Measurements from ENCODE around the gene CNOT3.

Gene CNOT3

GRCh38 chr19:54153731-54154326, 16.3 kb downstream of the CNOT3 start:
- H3K4me1 ChIP-seq (ENCODE audit: insufficient read depth, low read length) = peaks cover 5% of the 10 kb centered on the region; the same call in 1 of the 2 replicates
- WGBS = 91% methylated on average over 10 of the region's 10 CpGs
- H3K36me3 ChIP-seq (ENCODE audit: insufficient read depth, low read length) = peaks cover 80% of the 10 kb centered on the region
- H3K4me3 ChIP-seq (ENCODE audit: low read length) = no peak overlapping the region
- no peaks in the 10 kb centered on the region for H3K27me3 ChIP-seq (ENCODE audit: insufficient read depth, low read length)
- H3K9me3 ChIP-seq (ENCODE audit: insufficient read depth, low read depth, low read length) = no peaks in the 10 kb centered on the region
- no peak overlapping the region for H3K9ac ChIP-seq (ENCODE audit: low read depth, low read length)
- no peak overlapping the region for H3K27ac ChIP-seq (ENCODE audit: low read depth, low read length)

DNA sequence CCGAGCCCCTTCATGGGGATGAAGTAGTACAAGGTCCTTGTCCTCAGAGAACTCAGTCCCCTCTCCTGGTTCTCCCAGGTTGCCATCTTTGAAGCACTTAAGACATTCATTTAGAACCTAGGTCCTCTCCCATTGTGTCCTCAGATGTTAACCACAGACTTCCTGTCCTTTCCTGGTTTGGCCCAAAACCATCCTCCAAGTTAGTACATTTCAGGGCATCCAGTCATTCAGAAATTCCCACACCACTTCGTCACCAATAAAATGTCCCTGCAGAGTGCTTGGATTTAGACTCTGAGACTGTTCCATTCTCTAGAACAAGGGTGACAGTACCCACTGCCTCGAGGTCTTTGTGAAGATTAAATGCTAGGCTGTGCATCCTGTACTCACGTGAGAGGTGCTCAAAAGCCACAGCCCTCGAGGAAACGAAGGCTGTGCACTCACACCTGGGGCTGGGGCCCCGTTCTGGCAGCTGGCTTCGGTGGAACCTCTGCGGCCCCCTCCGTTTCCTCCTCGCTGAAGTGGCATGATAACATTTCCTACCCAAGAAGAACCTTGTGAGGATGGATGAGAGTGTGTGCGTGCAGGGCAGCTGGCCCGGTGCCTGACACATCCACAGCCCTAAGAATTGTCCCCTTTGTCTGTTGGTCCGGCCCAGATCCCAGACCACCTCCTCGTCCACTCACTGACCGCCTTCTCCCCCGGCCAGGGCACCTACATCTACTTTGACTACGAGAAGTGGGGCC, 17.2 kb downstream of the CNOT3 start:
- Histone ChIP-seq H3K9me3 (ENCODE audit: insufficient read depth, low read depth, low read length) (no peaks in the 10 kb centered on the region), H3K27ac (ENCODE audit: low read depth, low read length) (no peak overlapping the region), H3K4me1 (ENCODE audit: insufficient read depth, low read length) (peaks cover 5% of the 10 kb centered on the region; the same call in 1 of the 2 replicates), H3K27me3 (ENCODE audit: insufficient read depth, low read length) (no peaks in the 10 kb centered on the region), H3K36me3 (ENCODE audit: insufficient read depth, low read length) (peaks cover 71% of the 10 kb centered on the region), H3K9ac (ENCODE audit: low read depth, low read length) (no peak overlapping the region), H3K4me3 (ENCODE audit: low read length) (no peak overlapping the region)
- WGBS = 95% methylated on average over 18 of the region's 18 CpGs

DNA sequence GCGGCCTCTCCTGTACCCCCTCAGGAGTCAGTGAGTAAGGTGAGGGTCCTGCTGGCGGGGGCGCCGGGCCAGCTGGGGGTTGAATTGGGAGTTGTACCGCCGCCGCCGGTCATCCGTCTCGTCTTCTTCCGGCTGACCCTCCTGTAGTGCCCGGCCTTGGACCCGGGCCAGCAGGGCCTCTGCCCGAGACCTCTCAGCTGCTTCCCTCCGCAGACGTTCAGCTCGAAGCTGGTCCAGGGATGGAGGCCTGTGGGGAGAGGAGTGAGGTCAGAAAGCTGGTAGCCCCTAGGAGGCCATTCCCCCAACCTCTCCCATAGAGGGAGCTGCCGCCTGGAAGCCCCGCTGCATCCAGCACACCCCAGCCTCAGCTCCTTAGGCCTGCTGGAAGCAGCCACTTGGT, 18.1 kb downstream of the CNOT3 start:
- Histone ChIP-seq H3K4me1 (ENCODE audit: insufficient read depth, low read length) (peaks cover 7% of the 10 kb centered on the region; the same call in 1 of the 2 replicates), H3K9me3 (ENCODE audit: insufficient read depth, low read depth, low read length) (no peaks in the 10 kb centered on the region), H3K27me3 (ENCODE audit: insufficient read depth, low read length) (no peaks in the 10 kb centered on the region), H3K9ac (ENCODE audit: low read depth, low read length) (no peak overlapping the region), H3K36me3 (ENCODE audit: insufficient read depth, low read length) (peaks cover 62% of the 10 kb centered on the region), H3K4me3 (ENCODE audit: low read length) (no peak overlapping the region), H3K27ac (ENCODE audit: low read depth, low read length) (no peak overlapping the region)
- WGBS = 95% methylated on average over 18 of the region's 19 CpGs

DNA sequence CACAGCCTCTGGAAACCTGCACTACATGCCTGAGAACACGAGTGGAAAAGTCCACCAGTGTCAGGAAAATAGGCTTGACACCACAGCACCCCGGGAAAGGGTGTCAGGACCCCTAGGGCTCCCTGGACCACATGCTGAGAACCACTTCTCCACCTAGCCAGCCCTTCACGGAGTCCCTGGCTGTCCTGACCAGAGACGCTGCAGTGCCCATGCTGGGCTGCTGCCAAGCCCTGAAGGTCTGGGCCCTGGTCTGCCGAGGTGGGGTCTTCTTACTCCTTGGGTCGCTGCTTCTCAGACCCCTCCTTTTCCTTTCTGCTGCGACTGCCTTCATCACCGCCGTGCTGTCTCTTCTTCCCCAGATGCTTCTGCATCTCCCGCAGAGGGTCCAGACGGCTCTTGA, 18.9 kb downstream of the CNOT3 start:
- Histone ChIP-seq H3K9me3 (ENCODE audit: insufficient read depth, low read depth, low read length) (no peaks in the 10 kb centered on the region), H3K27me3 (ENCODE audit: insufficient read depth, low read length) (no peaks in the 10 kb centered on the region), H3K4me1 (ENCODE audit: insufficient read depth, low read length) (peaks cover 11% of the 10 kb centered on the region; the same call in 1 of the 2 replicates), H3K27ac (ENCODE audit: low read depth, low read length) (no peak overlapping the region), H3K9ac (ENCODE audit: low read depth, low read length) (no peak overlapping the region), H3K36me3 (ENCODE audit: insufficient read depth, low read length) (peaks cover 55% of the 10 kb centered on the region), H3K4me3 (ENCODE audit: low read length) (no peak overlapping the region)
- WGBS = 94% methylated on average over 11 of the region's 11 CpGs

DNA sequence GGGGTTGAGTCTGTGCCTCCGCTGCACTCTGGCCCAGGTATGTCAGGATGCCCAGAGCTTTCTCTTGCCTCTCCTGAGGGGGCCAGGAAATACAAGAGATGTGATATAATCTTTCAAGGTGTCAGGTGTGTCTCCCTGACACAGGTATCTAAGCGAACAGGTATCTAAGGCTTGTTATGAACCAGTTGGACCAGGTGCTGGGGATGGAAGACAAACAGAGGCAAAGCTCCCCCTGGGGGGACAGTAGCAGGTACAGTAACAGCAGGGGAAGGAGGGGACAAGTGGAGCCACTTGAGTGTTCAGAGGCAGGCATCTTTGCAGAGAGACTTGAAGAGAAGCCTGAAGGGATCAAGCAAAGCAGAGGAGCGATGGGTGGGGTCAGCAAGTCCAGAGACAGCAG, 19.4 kb downstream of the CNOT3 start:
- WGBS = 94% methylated on average over 3 of the region's 3 CpGs
- Histone ChIP-seq H3K36me3 (ENCODE audit: insufficient read depth, low read length) (peaks cover 50% of the 10 kb centered on the region), H3K4me3 (ENCODE audit: low read length) (no peak overlapping the region), H3K9me3 (ENCODE audit: insufficient read depth, low read depth, low read length) (no peaks in the 10 kb centered on the region), H3K27ac (ENCODE audit: low read depth, low read length) (no peak overlapping the region), H3K9ac (ENCODE audit: low read depth, low read length) (no peak overlapping the region), H3K4me1 (ENCODE audit: insufficient read depth, low read length) (peaks cover 11% of the 10 kb centered on the region; the same call in 1 of the 2 replicates), H3K27me3 (ENCODE audit: insufficient read depth, low read length) (no peaks in the 10 kb centered on the region)

- Histone ChIP-seq H3K27me3 (ENCODE audit: insufficient read depth, low read length) (no peaks in the 10 kb centered on the region), H3K27ac (ENCODE audit: low read depth, low read length) (peak overlapping the region; percentile 92; the same call in 1 of the 2 replicates), H3K4me1 (ENCODE audit: insufficient read depth, low read length) (peaks cover 11% of the 10 kb centered on the region; the same call in 1 of the 2 replicates), H3K9ac (ENCODE audit: low read depth, low read length) (peak overlapping the region; percentile 84), H3K36me3 (ENCODE audit: insufficient read depth, low read length) (peaks cover 31% of the 10 kb centered on the region), H3K4me3 (ENCODE audit: low read length) (peak overlapping the region; percentile 78), H3K9me3 (ENCODE audit: insufficient read depth, low read depth, low read length) (no peaks in the 10 kb centered on the region)
- 27% methylated on average over 19 of the region's 19 CpGs for WGBS
These were observed 21.3 kb downstream of the CNOT3 start for GRCh38 chr19:54158812-54159351.

DNA sequence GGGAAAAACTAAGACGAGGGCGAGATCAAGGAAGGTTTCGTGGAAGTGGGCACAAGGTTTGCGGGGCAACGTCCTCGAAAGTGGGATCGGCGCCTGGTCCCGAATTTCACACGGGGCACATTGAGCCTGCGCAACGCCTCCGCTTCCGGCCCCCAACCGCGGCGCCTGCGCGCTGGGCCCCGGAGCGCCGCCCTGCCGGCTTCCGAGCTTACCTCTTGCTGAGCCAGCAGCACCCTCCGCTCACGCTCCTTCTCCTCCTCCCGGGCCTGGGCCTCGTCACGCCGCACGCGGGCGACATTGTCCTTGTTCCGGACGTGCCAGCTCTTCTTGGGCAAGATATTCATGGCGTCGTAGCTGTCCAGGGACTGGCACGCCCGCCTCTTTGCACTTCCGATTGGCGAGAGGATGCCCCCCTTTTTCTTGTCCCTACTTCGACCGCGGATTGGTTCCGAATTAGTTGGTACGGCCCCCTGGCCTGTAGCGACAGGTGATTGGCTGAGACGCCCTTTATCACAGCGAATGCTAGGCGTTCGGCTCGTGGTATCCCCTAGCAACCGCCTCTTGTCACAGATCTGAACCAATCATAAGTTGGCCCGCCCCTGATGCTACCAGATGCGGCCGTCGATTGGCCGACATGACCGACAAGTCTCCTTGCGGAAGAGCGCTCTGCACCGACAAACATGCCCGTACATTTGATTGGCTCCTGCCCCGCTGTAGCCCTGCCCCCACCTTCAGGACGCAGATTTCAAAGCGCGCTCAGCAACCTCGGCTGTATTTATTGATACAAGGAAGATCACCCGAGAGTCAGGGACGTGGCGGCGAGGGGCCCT, 22.0 kb downstream of the CNOT3 start, which contains the start of gene LENG1:
LENG1 (minus strand) TSS at position 370 of the 830 bp plus-strand sequence; CDS start at position 344, 26 bp downstream.
- H3K4me3 ChIP-seq (ENCODE audit: low read length) = peak within 1 kb of the TSS; percentile 78
- H3K36me3 ChIP-seq (ENCODE audit: insufficient read depth, low read length) = peaks cover 24% of the 10 kb centered on the region
- under 1% methylated on average over 72 of the region's 72 CpGs for WGBS
- no peaks in the 10 kb centered on the region for H3K9me3 ChIP-seq (ENCODE audit: insufficient read depth, low read depth, low read length)
- H3K27me3 ChIP-seq (ENCODE audit: insufficient read depth, low read length) = no peaks in the 10 kb centered on the region
- peak within 1 kb of the TSS; percentile 92 for H3K27ac ChIP-seq (ENCODE audit: low read depth, low read length)
- H3K4me1 ChIP-seq (ENCODE audit: insufficient read depth, low read length) = peaks cover 11% of the 10 kb centered on the region; the same call in 1 of the 2 replicates
- peak within 1 kb of the TSS; percentile 84 for H3K9ac ChIP-seq (ENCODE audit: low read depth, low read length)

- 2% methylated on average over 28 of the region's 28 CpGs for WGBS
- H3K4me1 ChIP-seq (ENCODE audit: insufficient read depth, low read length) = peaks cover 11% of the 10 kb centered on the region; the same call in 1 of the 2 replicates
- H3K9me3 ChIP-seq (ENCODE audit: insufficient read depth, low read depth, low read length) = no peaks in the 10 kb centered on the region
- peak overlapping the region; percentile 76 for H3K27ac ChIP-seq (ENCODE audit: low read depth, low read length)
- H3K9ac ChIP-seq (ENCODE audit: low read depth, low read length) = peak overlapping the region; percentile 79
- peak overlapping the region; percentile 78 for H3K4me3 ChIP-seq (ENCODE audit: low read length)
- H3K27me3 ChIP-seq (ENCODE audit: insufficient read depth, low read length) = no peaks in the 10 kb centered on the region
- H3K36me3 ChIP-seq (ENCODE audit: insufficient read depth, low read length) = peaks cover 17% of the 10 kb centered on the region
These were observed 22.7 kb downstream of the CNOT3 start for GRCh38 chr19:54160182-54160811.

GRCh38 chr19:54160854-54161253, 23.3 kb downstream of the CNOT3 start:
- peaks cover 11% of the 10 kb centered on the region; the same call in 1 of the 2 replicates for H3K4me1 ChIP-seq (ENCODE audit: insufficient read depth, low read length)
- no peak overlapping the region for H3K27ac ChIP-seq (ENCODE audit: low read depth, low read length)
- peaks cover 16% of the 10 kb centered on the region for H3K36me3 ChIP-seq (ENCODE audit: insufficient read depth, low read length)
- peak overlapping the region; percentile 79 for H3K9ac ChIP-seq (ENCODE audit: low read depth, low read length)
- peak overlapping the region; percentile 78 for H3K4me3 ChIP-seq (ENCODE audit: low read length)
- no peaks in the 10 kb centered on the region for H3K27me3 ChIP-seq (ENCODE audit: insufficient read depth, low read length)
- H3K9me3 ChIP-seq (ENCODE audit: insufficient read depth, low read depth, low read length) = no peaks in the 10 kb centered on the region
- WGBS = 61% methylated on average over 13 of the region's 13 CpGs

- Histone ChIP-seq H3K27ac (ENCODE audit: low read depth, low read length) (no peak overlapping the region), H3K4me1 (ENCODE audit: insufficient read depth, low read length) (peaks cover 11% of the 10 kb centered on the region; the same call in 1 of the 2 replicates), H3K4me3 (ENCODE audit: low read length) (peak overlapping the region; percentile 63), H3K9ac (ENCODE audit: low read depth, low read length) (no peak overlapping the region), H3K27me3 (ENCODE audit: insufficient read depth, low read length) (no peaks in the 10 kb centered on the region), H3K36me3 (ENCODE audit: insufficient read depth, low read length) (0 out of 2 replicates have a peak, but pooled peaks cover 2% of the 10 kb centered on the region), H3K9me3 (ENCODE audit: insufficient read depth, low read depth, low read length) (no peaks in the 10 kb centered on the region)
- WGBS = 10% methylated on average over 34 of the region's 35 CpGs
These were observed 24.8 kb downstream of the CNOT3 start for GRCh38 chr19:54162241-54162805.
